SU-DHL-6 (cell line): ENCODE results near the gene PDIA2.

Experiments
- CTCF ChIP-seq: fragments of 200-600 bp; sonication (generic); IDR thresholded peaks from one replicate; pipeline ENCODE4 v1.5.1; 2017; ENCODE audit warnings: antibody characterized with exemption, mild to moderate bottlenecking, low read length, moderate library complexity; ENCODE audit not compliant: insufficient read depth, poor library complexity, severe bottlenecking
- EZH2phosphoT487 ChIP-seq: fragments of 200-600 bp; sonication (generic), shearing (Covaris generic); conservative IDR thresholded peaks from 2 replicates; pipeline ENCODE4 v1.6.1; 2018; ENCODE audit warnings: mild to moderate bottlenecking, antibody characterized with exemption, low read length, moderate library complexity, mixed read lengths

DNA sequence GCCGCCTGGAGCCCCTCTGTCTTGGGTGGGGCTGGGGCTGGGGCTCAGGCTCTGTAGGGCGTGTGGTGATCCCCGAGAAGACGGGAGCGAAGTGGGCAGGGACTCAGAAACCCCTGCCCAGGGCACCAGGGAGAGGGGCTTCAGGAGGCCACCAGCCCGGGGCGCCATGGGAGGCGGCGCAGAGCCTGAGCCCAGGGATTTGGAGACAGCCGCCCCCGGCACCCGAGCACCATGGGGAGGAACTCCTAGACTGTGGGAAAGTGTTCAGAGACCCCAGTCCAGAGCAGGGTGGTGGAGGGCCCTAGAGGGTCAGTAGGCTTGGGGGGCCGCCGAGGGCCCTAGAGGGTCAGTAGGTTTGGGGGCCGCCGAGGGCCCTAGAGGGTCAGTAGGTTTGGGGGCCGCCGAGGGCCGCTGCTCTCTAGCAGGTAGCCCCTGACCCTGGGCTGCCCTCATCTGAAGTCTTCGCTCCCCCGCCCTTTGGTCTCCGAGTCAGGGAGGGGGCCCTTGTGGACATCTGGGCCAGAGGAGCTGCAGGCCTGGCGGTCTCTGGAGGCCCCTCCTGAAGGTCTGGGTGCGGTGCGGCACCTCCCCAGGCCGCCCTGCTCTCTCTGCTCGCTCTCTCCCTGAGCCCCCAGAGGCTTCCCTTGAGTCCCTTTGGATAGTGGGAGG lies 1.8 kb upstream of the PDIA2 start:
- TF ChIP-seq CTCF (no peak), EZH2phosphoT487 (no peak)
